GM12875 (cell line): ENCODE results near the gene DACH1.

Source experiments
- H3K4me3 ChIP-seq: one replicate; pipeline ENCODE4 v1.5.1; 2011; ENCODE audit warnings: low read depth, low read length, control low read depth
- CTCF ChIP-seq: IDR thresholded peaks from 2 replicates; pipeline ENCODE4 v1.5.1; 2011; ENCODE audit warnings: low read depth, mild to moderate bottlenecking, control low read depth, inconsistent platforms, low read length, moderate library complexity, borderline replicate concordance; ENCODE audit not compliant: insufficient read depth

Gene DACH1

DNA sequence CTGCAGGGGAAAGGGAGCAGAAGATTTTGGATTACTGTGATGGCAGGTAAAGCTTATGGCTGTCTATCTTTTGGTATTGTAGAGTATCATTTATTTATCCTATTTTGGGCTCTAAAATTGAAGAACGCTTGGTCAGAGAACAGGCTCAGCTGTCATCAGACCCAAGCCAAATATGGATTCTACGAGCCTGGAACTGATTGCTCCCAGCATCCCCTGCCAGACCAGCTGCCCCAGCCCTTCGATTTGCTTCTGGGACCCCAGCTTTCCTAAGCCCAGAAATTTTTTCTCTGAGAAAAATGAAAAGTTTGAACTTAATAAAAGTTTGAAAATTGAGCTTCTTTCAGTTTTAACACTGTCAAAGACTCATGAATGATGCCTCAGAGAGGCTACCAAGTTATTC, 472.8 kb downstream of the DACH1 start:
- no peak overlapping the region for H3K4me3 ChIP-seq
- TF ChIP-seq CTCF = no peak
